Measurements from ENCODE around the gene DHRSX.
"Not testable (repeated sequence)": the region's sequence is repeated elsewhere in the genome, so short reads cannot be mapped to it uniquely, and the experiment has no call there.

The DHRSX gene

GRCh38 chrX:2371026-2371711, 129.6 kb downstream of the DHRSX start:
- no peak overlapping the region for H3K4me3 ChIP-seq (ENCODE audit: low read depth, low read length)
- TF ChIP-seq, protein P1, sequence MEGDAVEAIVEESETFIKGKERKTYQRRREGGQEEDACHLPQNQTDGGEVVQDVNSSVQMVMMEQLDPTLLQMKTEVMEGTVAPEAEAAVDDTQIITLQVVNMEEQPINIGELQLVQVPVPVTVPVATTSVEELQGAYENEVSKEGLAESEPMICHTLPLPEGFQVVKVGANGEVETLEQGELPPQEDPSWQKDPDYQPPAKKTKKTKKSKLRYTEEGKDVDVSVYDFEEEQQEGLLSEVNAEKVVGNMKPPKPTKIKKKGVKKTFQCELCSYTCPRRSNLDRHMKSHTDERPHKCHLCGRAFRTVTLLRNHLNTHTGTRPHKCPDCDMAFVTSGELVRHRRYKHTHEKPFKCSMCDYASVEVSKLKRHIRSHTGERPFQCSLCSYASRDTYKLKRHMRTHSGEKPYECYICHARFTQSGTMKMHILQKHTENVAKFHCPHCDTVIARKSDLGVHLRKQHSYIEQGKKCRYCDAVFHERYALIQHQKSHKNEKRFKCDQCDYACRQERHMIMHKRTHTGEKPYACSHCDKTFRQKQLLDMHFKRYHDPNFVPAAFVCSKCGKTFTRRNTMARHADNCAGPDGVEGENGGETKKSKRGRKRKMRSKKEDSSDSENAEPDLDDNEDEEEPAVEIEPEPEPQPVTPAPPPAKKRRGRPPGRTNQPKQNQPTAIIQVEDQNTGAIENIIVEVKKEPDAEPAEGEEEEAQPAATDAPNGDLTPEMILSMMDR (IDR thresholded peaks at IDR 0.05; ENCODE audit: borderline replicate concordance, insufficient read depth, low read depth, low read length), result no peak

DNA sequence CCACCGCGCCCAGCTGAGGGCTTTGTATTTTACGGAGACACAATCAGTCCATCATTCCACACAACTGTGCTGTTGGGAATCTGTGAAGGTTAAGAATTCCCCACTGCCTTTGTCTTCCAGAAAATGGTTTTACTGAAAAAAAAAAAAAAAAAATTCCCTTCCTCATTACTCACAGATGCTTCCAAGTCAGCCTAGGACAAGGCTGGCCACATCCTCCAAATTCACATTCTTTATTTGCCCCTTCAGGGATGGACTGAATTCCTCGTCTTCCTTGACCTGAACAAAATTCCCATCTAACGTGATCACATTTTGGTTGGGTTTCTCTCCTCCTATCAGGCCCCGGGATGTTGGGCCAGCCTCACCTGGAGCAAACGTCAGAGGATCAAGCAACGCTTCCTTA, 130.3 kb downstream of the DHRSX start:
- TF ChIP-seq, protein P1 (IDR thresholded peaks at IDR 0.05; ENCODE audit: borderline replicate concordance, insufficient read depth, low read depth, low read length), result no peak
- H3K4me3 ChIP-seq (ENCODE audit: low read depth, low read length), result no peak overlapping the region

DNA sequence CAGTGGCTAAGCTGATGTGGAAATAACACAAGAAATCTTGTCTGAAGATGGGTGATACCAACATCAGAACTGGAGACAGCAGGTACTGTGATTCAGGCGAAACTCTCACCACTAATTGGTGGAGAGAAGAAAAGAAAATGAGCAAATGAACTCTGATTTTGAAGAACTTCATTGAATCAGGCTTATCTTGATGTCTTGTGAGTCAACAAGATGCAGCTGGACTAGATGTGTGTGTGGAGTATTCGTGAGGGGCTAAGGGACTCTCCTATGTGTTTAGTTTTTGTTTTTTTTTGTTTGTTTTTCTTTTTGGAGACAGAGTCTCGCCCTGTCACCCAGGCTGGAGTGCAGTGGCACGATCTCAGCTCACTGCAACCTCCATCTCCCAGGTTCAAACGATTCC, 131.6 kb downstream of the DHRSX start:
- TF ChIP-seq, protein P1 (IDR thresholded peaks at IDR 0.05; ENCODE audit: borderline replicate concordance, insufficient read depth, low read depth, low read length), result no peak
- no peak overlapping the region for H3K4me3 ChIP-seq (ENCODE audit: low read depth, low read length)

- no peak overlapping the region for H3K4me3 ChIP-seq (ENCODE audit: low read depth, low read length)
- TF ChIP-seq, protein P1 (IDR thresholded peaks at IDR 0.05; ENCODE audit: borderline replicate concordance, insufficient read depth, low read depth, low read length), result no peak
These were observed 140.0 kb downstream of the DHRSX start for GRCh38 chrX:2360731-2361130.

DNA sequence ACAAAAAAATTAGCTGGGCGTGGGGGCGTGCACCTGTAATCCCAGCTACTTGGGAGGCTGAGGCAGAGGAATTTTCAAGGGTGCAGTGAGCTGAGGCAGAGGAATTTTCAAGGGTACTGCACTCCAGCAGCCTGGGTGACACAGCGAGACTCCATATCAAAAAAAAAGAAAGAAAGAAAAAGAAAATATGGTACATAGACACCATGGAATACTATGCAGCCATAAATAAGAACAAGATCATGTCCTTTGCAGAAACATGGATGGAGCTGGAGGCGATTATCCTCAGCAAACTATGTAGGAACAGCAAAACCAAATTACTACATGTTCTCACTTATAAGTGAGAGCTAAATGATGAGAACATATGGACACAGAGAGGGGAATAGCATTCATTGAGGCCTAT, 141.3 kb downstream of the DHRSX start:
- H3K4me3 ChIP-seq (ENCODE audit: low read depth, low read length), result not testable (repeated sequence)

GRCh38 chrX:2351999-2352995, 148.5 kb downstream of the DHRSX start:
- H3K4me3 ChIP-seq (ENCODE audit: low read depth, low read length), result no peak overlapping the region

DNA sequence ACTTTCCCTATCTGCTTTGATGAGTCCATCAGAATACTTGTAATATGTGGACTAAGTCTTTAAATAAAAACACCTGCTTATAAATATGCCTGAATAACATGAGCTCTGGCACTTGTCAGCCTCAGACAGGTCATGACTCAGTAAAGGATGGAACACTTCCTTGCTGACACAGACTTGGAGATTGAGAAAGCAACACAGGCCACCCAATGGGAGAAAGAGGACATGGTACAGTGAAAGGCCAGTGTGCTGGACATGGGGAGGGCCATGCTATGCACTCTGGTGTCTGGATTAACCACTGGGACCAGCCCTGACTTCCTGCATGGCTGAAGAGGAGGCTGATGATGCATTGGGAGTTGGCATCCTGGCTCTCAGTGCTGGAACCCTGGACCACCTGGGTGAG, 149.5 kb downstream of the DHRSX start:
- TF ChIP-seq, protein P1 (IDR thresholded peaks at IDR 0.05; ENCODE audit: borderline replicate concordance, insufficient read depth, low read depth, low read length), result no peak

More at GRCh38 chrX:2351999-2352995, 148.5 kb downstream of the DHRSX start:
- TF ChIP-seq, protein P1 (IDR thresholded peaks at IDR 0.05; ENCODE audit: borderline replicate concordance, insufficient read depth, low read depth, low read length), result no peak

GRCh38 chrX:2350703-2351102, 150.1 kb downstream of the DHRSX start:
- not testable (repeated sequence) for H3K4me3 ChIP-seq (ENCODE audit: low read depth, low read length)

More for the DNA sequence above, 149.5 kb downstream of the DHRSX start:
- no peak overlapping the region for H3K4me3 ChIP-seq (ENCODE audit: low read depth, low read length)

GRCh38 chrX:2350036-2350435, 150.7 kb downstream of the DHRSX start:
- H3K4me3 ChIP-seq (ENCODE audit: low read depth, low read length), result not testable (repeated sequence)

All from GM12875 (cell line).